22Rv1 (cell line): ENCODE results near the gene MYMK.

Experiments
- H3K27ac ChIP-seq: fragments of 450-650 bp; 2 replicates; pipeline ENCODE4 v1.5.1; 2017
- ZFX ChIP-seq: fragments of 450-650 bp; IDR thresholded peaks from 2 replicates; pipeline ENCODE4 v1.6.1; 2017; ENCODE audit warnings: antibody characterized with exemption, borderline replicate concordance
- TF ChIP-seq, protein P1 (sequence below): fragments of 450-650 bp; IDR thresholded peaks from 2 replicates; pipeline ENCODE4 v1.5.1; 2017; ENCODE audit warnings: mild to moderate bottlenecking

The MYMK gene

GRCh38 chr9:133513214-133514100 lies 11.3 kb downstream of the MYMK start:
- no peak overlapping the region for H3K27ac ChIP-seq
- TF ChIP-seq ZFX, result no peak
- TF ChIP-seq, protein P1, sequence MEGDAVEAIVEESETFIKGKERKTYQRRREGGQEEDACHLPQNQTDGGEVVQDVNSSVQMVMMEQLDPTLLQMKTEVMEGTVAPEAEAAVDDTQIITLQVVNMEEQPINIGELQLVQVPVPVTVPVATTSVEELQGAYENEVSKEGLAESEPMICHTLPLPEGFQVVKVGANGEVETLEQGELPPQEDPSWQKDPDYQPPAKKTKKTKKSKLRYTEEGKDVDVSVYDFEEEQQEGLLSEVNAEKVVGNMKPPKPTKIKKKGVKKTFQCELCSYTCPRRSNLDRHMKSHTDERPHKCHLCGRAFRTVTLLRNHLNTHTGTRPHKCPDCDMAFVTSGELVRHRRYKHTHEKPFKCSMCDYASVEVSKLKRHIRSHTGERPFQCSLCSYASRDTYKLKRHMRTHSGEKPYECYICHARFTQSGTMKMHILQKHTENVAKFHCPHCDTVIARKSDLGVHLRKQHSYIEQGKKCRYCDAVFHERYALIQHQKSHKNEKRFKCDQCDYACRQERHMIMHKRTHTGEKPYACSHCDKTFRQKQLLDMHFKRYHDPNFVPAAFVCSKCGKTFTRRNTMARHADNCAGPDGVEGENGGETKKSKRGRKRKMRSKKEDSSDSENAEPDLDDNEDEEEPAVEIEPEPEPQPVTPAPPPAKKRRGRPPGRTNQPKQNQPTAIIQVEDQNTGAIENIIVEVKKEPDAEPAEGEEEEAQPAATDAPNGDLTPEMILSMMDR, result no peak

- TF ChIP-seq, protein P1, result no peak
- H3K27ac ChIP-seq, result no peak overlapping the region
Measured at GRCh38 chr9:133512253-133513213, 12.2 kb downstream of the MYMK start.

GRCh38 chr9:133511607-133512006 lies 13.2 kb downstream of the MYMK start:
- no peak overlapping the region for H3K27ac ChIP-seq
- TF ChIP-seq ZFX, result no peak
- TF ChIP-seq, protein P1, result no peak

GRCh38 chr9:133510926-133511505 lies 13.7 kb downstream of the MYMK start:
- no peak for TF ChIP-seq ZFX
- TF ChIP-seq, protein P1, result no peak
- H3K27ac ChIP-seq, result no peak overlapping the region

GRCh38 chr9:133509179-133510083 lies 15.3 kb downstream of the MYMK start:
- TF ChIP-seq, protein P1, result no peak
- no peak for TF ChIP-seq ZFX
- no peak overlapping the region for H3K27ac ChIP-seq

- TF ChIP-seq ZFX, result no peak
- TF ChIP-seq, protein P1, result no peak
- H3K27ac ChIP-seq, result no peak overlapping the region
Measured at GRCh38 chr9:133508046-133508445, 16.7 kb downstream of the MYMK start.
